ENCODE results near the gene EPHA2. TPM values are rescaled to one million over a fixed set of nuclear protein-coding genes. Genes with fewer than 3 reads are reported as not detected.

The EPHA2 gene
- polyA plus RNA-seq, 1 experiment, result 19.1 TPM

- ChIA-PET POLR2A (interaction anchor here (1.1 kb wide), 1 partner anchor 16 kb away, joined by 4 read pairs; no protein-coding TSS in a partner anchor), CTCF (no interaction called here)
- Histone ChIP-seq H3K27ac (ENCODE audit: low read depth, low read length) (no peak overlapping the region), H3K27me3 (ENCODE audit: control insufficient read depth, insufficient read depth, low read length) (no peaks in the 10 kb centered on the region), H3K9me3 (ENCODE audit: control insufficient read depth, insufficient read depth, low read length) (no peaks in the 10 kb centered on the region; the same call in 1 of the 2 replicates), H3K4me3 (ENCODE audit: low read depth, low read length) (no peak overlapping the region)
- DNase-seq (ENCODE audit: low read depth, low spot score), result no peak
- no peak for TF ChIP-seq CTCF (IDR thresholded peaks at IDR 0.05; ENCODE audit: low read depth, low read length)
Measured at GRCh38 chr1:16129921-16130543, 25.8 kb downstream of the EPHA2 start.

GRCh38 chr1:16129316-16129715, 26.6 kb downstream of the EPHA2 start:
- no peaks in the 10 kb centered on the region for H3K27me3 ChIP-seq (ENCODE audit: control insufficient read depth, insufficient read depth, low read length)
- no peak for TF ChIP-seq CTCF (IDR thresholded peaks at IDR 0.05; ENCODE audit: low read depth, low read length)
- CTCF ChIA-PET, result interaction anchor here (0.7 kb wide), 1 partner anchor 388 kb away, joined by 4 read pairs; no protein-coding TSS in a partner anchor
- POLR2A ChIA-PET, result no interaction called here
- DNase-seq (ENCODE audit: low read depth, low spot score), result no peak
- H3K9me3 ChIP-seq (ENCODE audit: control insufficient read depth, insufficient read depth, low read length), result no peaks in the 10 kb centered on the region; the same call in 1 of the 2 replicates
- no peak overlapping the region for H3K4me3 ChIP-seq (ENCODE audit: low read depth, low read length)
- no peak overlapping the region for H3K27ac ChIP-seq (ENCODE audit: low read depth, low read length)

- TF ChIP-seq CTCF (IDR thresholded peaks at IDR 0.05; ENCODE audit: low read depth, low read length), result no peak
- CTCF ChIA-PET, result no interaction called here
- POLR2A ChIA-PET, result interaction anchor here (0.9 kb wide), 1 partner anchor 17 kb away, joined by 3 read pairs; no protein-coding TSS in a partner anchor
- no peak for DNase-seq (ENCODE audit: low read depth, low spot score)
- Histone ChIP-seq H3K27ac (ENCODE audit: low read depth, low read length) (no peak overlapping the region), H3K4me3 (ENCODE audit: low read depth, low read length) (no peak overlapping the region), H3K27me3 (ENCODE audit: control insufficient read depth, insufficient read depth, low read length) (no peaks in the 10 kb centered on the region), H3K9me3 (ENCODE audit: control insufficient read depth, insufficient read depth, low read length) (no peaks in the 10 kb centered on the region; the same call in 1 of the 2 replicates)
Measured at GRCh38 chr1:16128338-16128741, 27.5 kb downstream of the EPHA2 start.

GRCh38 chr1:16127676-16128337, 28.1 kb downstream of the EPHA2 start:
- no peak overlapping the region for H3K4me3 ChIP-seq (ENCODE audit: low read depth, low read length)
- POLR2A ChIA-PET, result interaction anchor here (0.9 kb wide), 1 partner anchor 18 kb away, joined by 3 read pairs; no protein-coding TSS in a partner anchor
- no peak for TF ChIP-seq CTCF (IDR thresholded peaks at IDR 0.05; ENCODE audit: low read depth, low read length)
- DNase-seq (ENCODE audit: low read depth, low spot score), result no peak
- no peaks in the 10 kb centered on the region; the same call in 1 of the 2 replicates for H3K9me3 ChIP-seq (ENCODE audit: control insufficient read depth, insufficient read depth, low read length)
- H3K27me3 ChIP-seq (ENCODE audit: control insufficient read depth, insufficient read depth, low read length), result no peaks in the 10 kb centered on the region
- no peak overlapping the region for H3K27ac ChIP-seq (ENCODE audit: low read depth, low read length)
- CTCF ChIA-PET, result interaction anchor here (0.6 to 1.6 kb wide), 2 partner anchors 27 to 46 kb away, joined by 3 read pairs; no protein-coding TSS in a partner anchor
